HG02885 (cell line): ENCODE measurements around the gene TIMMDC1.
"Not testable (repeated sequence)": the region's sequence is repeated elsewhere in the genome, so short reads cannot be mapped to it uniquely, and the experiment has no call there.

Experiments
- ATAC-seq: cut with Tn5 transposase; IDR thresholded peaks from one replicate; pipeline ENCODE4 v1.9.1; 2021; ENCODE audit warnings: mild to moderate bottlenecking; ENCODE audit not compliant: unreplicated experiment, poor library complexity

The TIMMDC1 gene

DNA sequence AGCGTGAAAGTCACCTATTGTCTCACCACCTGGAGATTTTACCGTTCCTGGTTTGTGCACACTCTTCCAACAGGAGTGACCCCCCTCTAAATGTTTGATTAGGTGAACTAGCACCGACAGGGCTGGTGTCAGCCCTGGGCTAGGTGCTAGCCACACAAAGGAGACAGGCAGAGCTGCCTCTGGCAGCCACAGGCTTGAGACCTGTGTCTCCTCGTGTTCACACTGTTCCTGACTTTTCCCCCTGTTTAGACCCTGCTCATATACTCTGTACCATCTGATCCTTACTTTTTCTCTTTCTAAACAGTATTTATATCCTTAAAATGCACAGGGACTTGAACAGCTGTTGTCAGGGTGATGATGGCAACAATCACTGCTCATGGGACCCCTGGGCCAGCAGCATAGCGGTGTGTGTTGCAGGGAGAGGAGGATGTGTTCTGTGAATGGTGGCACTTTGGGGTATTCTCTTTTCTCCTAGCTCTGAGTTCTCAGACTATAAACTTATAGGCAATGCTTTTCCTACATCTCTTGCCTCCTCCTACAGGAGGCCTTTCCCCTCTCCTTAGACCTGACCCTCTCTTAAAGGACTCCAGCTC lies 55.6 kb downstream of the TIMMDC1 start:
- no peak for ATAC-seq

GRCh38 chr3:119555309-119555735 lies 57.0 kb downstream of the TIMMDC1 start:
- ATAC-seq = no peak

- ATAC-seq = no peak
Observed at GRCh38 chr3:119555929-119556328, 57.6 kb downstream of the TIMMDC1 start.

GRCh38 chr3:119557192-119557876 lies 59.0 kb downstream of the TIMMDC1 start:
- no peak for ATAC-seq

- no peak for ATAC-seq
Observed at GRCh38 chr3:119557877-119558269, 59.5 kb downstream of the TIMMDC1 start.

DNA sequence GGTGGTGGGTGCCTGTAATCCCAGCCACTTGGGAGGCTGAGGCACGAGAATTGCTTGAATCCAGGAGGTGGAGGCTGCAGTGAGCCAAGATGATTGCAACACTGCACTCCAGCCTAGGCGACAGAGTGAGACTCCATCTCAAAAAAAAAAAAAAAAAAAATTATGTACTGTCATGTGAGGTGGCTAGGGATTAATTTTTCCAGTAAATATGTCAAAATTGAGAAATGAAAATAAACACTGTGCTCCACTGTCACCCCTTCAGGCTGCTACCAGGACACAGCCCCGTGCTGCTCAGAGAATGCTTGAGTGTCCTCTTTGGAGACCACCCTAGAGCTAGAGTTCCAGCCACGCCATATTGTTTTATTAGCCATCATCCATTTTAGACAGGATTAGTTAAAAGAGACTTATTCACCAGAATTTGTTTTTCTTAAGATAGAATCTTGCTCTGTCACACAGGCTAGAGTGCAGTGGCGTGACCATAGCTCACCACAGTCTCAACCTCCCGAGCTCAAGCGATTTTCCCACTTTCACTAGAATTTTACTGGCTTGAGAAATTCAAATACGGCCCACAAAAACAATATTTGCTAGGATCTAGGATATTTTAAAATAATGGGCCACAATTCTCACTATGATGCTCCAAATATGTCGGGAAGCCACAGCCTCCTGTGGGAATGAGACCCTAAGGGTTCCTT lies 60.4 kb downstream of the TIMMDC1 start:
- no peak for ATAC-seq

DNA sequence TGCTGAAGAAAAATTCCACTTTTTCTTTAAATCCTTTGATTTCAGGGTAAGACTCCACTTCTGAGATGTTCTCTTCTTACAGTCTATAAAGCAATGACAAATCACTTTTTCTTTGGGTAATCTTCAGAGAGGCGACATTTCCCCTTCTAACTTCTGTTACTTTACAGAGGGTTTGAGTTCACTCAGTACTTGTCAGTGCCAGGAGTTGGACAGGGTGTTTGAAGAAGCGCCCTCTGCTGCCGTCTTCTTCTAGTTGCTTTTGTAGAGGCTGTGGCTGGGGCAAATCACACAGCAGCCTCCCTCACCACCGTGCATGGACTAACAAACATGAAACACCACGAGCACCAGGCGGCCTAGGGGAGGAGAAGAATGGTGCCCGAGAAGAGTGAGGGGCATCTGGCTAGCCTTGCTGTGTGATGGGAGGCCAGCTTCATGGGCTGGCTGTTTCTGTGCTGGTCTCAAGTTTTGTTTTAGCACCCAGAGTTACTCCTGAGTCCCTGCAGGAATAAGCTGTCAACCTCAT lies 61.2 kb downstream of the TIMMDC1 start, which contains the start of gene CD80:
Gene CD80, minus strand, starts transcription at position 174 of the 523 bp plus-strand sequence. CDS start 1,886 bp downstream, outside the sequence.
- ATAC-seq = peak; percentile 67

DNA sequence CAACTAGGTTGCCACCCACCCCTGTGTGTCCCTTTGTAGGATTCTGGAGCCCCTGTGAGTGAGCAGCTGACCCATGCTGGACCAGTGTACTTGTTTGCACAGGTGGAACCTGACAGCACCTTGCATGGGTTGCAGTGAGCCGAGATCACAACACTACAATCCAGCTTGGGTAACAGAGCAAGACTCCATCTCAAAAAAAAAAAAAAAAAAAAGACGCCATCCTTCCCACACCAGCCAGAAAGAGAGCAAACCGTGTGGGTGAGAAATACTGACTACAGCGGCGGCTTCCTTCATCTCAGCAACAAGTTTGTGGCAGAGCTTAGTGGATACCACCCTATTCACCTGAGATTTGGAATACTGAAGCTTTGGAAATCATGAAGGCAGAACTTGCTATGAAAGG lies 61.8 kb downstream of the TIMMDC1 start:
- ATAC-seq = no peak

GRCh38 chr3:119562307-119562961 lies 64.1 kb downstream of the TIMMDC1 start:
- ATAC-seq = peak; percentile 69

GRCh38 chr3:119563334-119563733 lies 65.0 kb downstream of the TIMMDC1 start:
- not testable (repeated sequence) for ATAC-seq

DNA sequence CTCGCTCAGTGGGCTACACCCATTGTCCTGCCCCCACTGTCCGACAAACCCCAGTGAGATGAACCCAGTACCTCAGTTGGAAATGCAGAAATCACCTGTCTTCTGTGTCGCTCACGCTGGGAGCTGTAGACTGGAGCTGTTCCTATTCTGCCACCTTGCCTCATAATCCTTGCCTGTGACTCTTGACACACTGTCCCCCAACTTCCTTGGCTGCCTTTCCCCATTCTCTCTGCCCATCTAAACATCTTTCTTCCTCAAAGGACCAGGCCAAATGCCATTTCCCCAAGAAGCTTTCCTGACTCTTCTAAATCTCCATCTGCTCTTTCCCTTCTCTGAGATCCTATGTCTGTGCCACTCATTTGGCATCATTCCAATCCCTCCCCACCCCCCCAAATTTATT lies 70.8 kb downstream of the TIMMDC1 start:
- no peak for ATAC-seq

- no peak for ATAC-seq
Observed at GRCh38 chr3:119570229-119570628, 71.9 kb downstream of the TIMMDC1 start.

- ATAC-seq = no peak
Observed at GRCh38 chr3:119571230-119571629, 72.9 kb downstream of the TIMMDC1 start.

- no peak for ATAC-seq
Observed at GRCh38 chr3:119571688-119572087, 73.3 kb downstream of the TIMMDC1 start.
